GM21390 (cell line): ENCODE results near the gene PRKAR2B.

Experiments used
- ATAC-seq: cut with Tn5 transposase; IDR thresholded peaks from one replicate; pipeline ENCODE4 v1.9.1; 2021; ENCODE audit not compliant: unreplicated experiment

Gene PRKAR2B

DNA sequence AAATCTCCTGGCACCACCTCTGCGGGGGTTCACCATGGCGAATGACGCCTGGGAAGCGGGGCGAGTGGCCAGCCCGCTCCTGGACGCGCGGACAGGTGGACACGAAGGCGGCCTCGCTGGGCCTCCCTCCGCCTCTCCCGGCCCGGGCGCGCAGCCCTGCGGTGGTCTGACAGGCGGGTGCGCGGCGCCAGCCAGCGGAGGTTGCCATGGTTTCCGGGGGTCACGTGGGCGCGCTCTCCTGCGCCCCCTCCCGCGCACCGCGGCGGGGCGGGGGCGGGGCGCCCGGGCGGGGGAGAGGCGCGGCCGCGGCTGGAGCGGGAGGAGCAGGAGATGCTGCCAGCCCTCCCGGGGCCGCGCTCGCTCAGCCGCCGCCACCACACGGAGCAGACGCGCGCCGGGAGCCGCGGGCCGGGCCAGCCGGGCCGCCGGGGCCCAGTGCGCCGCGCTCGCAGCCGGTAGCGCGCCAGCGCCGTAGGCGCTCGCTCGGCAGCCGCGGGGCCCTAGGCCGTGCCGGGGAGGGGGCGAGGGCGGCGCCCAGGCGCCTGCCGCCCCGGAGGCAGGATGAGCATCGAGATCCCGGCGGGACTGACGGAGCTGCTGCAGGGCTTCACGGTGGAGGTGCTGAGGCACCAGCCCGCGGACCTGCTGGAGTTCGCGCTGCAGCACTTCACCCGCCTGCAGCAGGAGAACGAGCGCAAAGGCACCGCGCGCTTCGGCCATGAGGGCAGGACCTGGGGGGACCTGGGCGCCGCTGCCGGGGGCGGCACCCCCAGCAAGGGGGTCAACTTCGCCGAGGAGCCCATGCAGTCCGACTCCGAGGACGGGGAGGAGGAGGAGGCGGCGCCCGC is at the start of gene PRKAR2B:
PRKAR2B (plus strand) TSS at position 359 of the 848 bp plus-strand sequence; CDS start at position 562, 203 bp downstream.
- ATAC-seq = peak; percentile 84

- ATAC-seq = no peak
Measured at GRCh38 chr7:106994833-106995232, 49.7 kb upstream of the PRKAR2B start.

- ATAC-seq = no peak
Measured at GRCh38 chr7:106997487-106998271, 46.8 kb upstream of the PRKAR2B start.

- ATAC-seq = no peak
Measured at GRCh38 chr7:106999023-106999422, 45.5 kb upstream of the PRKAR2B start.

DNA sequence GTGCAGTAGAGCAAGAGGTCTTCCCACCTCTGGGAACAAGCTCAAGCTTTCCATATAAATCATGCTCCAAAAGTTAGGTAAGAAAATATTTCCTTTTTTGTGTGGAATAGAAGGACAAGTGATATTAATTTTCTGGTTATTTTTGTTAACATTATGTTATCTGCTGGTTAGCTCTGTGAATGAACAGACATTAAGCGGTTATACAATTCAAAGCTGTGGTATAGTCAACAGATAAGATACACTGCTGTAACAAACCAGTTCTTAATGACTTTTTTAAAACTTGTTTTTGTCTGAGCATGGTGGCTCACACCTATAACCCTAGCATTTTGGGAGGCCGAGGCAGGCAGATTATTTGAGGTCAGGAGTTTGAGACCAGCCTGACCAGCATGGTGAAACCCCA is 43.0 kb upstream of the PRKAR2B start:
- no peak for ATAC-seq

- ATAC-seq = no peak
Measured at GRCh38 chr7:107002126-107002525, 42.4 kb upstream of the PRKAR2B start.

- ATAC-seq = no peak
Measured at GRCh38 chr7:107002529-107002998, 41.9 kb upstream of the PRKAR2B start.

GRCh38 chr7:107007007-107007891 is 37.3 kb upstream of the PRKAR2B start:
- no peak for ATAC-seq

DNA sequence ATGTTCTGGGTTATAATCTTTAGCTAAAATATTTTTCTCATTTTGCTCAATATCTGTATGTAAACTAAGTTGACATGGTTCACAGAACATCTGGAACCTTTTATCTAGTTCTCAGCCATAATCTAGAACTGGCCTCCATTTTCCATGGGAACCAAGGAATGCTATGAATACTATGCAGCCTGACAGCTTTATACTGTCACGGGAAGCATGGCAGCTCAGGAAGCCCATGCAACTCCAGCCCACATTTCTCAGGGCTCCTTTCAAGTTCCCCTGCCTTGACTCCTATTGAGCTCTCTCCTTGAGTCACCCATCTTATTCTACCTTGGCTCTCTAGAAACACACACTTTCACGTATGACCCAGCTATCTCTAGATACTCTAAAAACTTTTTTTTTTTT is 36.6 kb upstream of the PRKAR2B start:
- ATAC-seq = no peak

GRCh38 chr7:107009846-107010203 is 34.7 kb upstream of the PRKAR2B start:
- no peak for ATAC-seq

DNA sequence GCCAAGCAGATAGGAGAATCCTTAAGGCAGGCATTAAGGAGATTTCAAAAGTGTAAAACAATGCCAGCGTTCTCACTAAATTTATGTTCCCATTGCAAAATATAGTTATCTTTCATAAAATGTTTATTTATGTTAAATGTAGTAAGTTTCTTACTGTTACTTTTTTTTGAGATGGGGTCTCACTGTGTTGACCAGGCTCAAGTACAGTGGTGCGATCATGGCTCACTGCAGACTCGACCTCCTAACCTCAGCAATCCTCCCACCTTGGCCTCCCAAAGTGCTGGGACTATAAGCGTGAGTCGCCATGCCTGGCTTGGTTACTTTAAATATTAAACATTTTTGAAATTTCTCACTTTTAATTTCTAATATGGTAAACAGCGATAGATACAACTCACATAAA is 31.8 kb upstream of the PRKAR2B start:
- ATAC-seq = no peak

- no peak for ATAC-seq
Measured at GRCh38 chr7:107014387-107015023, 30.0 kb upstream of the PRKAR2B start.

- ATAC-seq = no peak
Measured at GRCh38 chr7:107016312-107016711, 28.2 kb upstream of the PRKAR2B start.

GRCh38 chr7:107017965-107018719 is 26.4 kb upstream of the PRKAR2B start:
- no peak for ATAC-seq

- no peak for ATAC-seq
Measured at GRCh38 chr7:107020400-107020799, 24.1 kb upstream of the PRKAR2B start.

GRCh38 chr7:107021600-107021999 is 22.9 kb upstream of the PRKAR2B start:
- no peak for ATAC-seq

DNA sequence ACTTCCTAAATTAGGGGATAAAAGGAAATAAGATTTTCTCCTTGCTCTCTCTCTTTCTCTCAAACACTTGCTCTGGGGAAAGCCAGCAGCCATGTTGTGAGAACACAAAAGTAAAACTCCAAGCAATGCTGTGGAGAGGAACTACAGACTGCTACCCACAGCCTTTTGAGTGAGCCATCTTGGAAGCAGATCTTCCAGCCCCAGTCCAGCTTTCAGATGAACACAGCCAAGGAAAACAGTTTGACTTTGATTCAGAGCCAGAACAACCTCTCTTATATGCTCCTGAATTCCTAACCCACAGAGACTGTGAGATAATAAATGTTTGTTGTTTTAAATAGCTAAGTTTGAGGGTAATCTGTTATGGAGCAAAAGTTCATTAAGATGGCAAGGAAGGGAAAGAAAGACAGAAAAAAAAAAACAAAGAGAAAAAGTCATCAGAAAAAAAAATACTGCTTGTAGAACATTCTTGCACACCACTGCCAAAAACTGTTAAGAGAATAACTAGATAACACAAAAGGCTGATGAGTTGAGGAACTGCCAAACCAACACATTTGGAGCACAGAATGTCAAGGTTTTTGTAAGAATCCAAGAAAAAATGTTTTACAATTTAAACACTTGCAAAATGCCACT is 20.9 kb upstream of the PRKAR2B start:
- ATAC-seq = no peak

- no peak for ATAC-seq
Measured at GRCh38 chr7:107024906-107025305, 19.6 kb upstream of the PRKAR2B start.

DNA sequence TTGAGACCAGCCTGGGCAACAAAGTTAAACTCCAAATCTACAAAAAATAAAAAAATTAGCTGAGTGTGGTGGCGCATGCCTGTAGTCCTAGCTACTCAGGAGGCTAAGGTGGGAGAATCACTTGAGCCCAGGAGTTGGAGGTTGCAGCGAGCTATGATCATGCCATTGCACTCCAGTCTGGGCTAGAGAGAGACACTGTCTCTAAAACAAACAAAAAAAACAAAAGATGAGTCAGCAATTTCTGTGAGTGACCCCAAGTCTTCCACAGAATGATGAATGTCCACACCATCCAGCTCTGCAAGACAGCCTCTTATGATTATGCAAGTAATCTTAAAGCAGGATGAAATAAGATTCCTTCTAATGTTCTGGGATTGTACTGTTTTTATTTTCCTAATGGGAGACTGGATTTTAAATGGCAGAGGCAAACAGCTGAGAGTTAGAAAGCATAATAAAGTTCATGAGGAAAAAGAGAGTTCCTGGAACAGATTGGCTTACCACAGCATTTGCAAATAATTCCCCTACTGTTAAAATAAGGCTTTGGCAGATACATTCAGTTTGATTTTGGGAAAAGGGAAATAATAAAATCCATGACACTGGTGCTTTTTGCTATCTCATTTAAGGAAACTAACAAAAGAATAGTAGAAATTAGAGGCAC is 18.9 kb upstream of the PRKAR2B start:
- ATAC-seq = no peak
